GM12801 (cell line): Measurements from ENCODE around the gene ALDH3B2.

Experiments used
- TF ChIP-seq, protein P1 (sequence below): IDR thresholded peaks from one replicate; pipeline ENCODE4 v1.5.1; 2011; ENCODE audit warnings: control low read depth; ENCODE audit not compliant: insufficient read length; ENCODE audit errors: extremely low read depth

ALDH3B2 gene

DNA sequence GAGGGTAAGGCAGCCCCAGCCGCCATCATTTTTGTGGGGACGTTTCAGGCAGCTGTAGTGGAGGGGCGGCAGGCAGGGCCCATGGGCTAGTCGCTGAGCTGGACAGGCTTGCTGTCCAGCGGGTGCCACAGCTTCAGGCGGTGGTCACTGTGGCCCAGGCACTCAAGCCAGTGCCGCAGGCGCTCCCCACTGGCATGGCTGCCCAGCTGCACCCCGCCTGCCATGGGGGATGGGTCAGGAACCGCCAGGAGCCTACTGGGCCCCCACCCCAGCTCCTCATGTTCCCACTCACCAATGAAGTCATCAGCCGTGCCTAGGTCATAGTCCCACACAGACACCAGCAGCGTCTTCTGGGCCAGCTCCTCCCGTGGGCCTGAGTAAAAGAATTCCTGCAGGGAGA is 61.7 kb downstream of the ALDH3B2 start:
- TF ChIP-seq, protein P1, sequence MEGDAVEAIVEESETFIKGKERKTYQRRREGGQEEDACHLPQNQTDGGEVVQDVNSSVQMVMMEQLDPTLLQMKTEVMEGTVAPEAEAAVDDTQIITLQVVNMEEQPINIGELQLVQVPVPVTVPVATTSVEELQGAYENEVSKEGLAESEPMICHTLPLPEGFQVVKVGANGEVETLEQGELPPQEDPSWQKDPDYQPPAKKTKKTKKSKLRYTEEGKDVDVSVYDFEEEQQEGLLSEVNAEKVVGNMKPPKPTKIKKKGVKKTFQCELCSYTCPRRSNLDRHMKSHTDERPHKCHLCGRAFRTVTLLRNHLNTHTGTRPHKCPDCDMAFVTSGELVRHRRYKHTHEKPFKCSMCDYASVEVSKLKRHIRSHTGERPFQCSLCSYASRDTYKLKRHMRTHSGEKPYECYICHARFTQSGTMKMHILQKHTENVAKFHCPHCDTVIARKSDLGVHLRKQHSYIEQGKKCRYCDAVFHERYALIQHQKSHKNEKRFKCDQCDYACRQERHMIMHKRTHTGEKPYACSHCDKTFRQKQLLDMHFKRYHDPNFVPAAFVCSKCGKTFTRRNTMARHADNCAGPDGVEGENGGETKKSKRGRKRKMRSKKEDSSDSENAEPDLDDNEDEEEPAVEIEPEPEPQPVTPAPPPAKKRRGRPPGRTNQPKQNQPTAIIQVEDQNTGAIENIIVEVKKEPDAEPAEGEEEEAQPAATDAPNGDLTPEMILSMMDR = no peak
